SIG-M5 (cell line): Measurements from ENCODE around the gene TRIM43.
"Not testable (repeated sequence)": the region's sequence is repeated elsewhere in the genome, so short reads cannot be mapped to it uniquely, and the experiment has no call there.

Experiments used
- DNase-seq: peaks from one replicate; lab custom pipeline; 2025; lab: John Stamatoyannopoulos, UW

TRIM43 gene

DNA sequence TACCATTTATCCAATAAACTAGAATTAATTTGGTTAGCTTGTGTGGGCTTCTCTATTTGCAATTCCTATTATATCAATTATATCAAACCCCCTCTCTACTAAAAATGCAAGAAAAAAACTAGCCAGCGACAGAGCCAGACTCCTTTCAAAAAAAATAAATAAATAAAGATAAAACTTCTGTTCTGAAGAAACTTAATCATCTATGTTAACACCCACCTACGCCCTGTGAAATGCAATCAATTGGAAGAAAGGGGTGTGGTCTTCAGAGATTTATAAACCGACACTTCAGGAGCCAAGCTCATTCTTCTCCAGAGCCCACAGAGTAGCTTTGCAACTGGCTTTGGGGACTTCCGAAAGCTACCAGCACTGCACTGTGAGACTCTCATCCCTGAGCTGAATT, at the start of gene TRIM43:
TRIM43 (plus strand) TSS at position 301 of the 400 bp plus-strand sequence. CDS start 2,023 bp downstream, outside the sequence.
- not testable (repeated sequence) for DNase-seq

DNA sequence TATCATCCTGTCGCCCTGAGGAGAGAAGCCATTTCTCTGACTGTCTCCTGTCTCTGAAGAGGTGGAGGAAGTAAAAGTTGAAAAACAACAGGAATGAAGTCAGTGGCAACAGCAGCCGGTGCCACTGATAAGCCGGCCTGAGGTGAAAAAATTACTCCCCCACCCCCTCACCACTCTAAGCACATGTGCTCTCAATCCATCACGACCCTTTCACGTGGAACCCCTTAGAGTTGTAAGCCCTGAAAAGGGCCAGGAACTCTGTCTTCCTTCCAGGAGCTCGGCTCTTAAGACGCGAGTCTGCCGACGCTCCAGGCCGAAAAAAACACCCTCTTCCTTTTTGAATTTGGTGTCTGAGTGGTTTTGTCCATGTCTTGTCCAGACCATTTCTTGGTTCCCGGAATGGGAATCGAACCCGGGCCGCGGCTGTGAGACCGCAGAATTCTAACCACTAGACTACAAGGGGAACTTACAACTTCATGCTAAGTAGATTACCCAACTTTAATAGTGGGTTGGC, 40.7 kb upstream of the TRIM43 start:
- DNase-seq, result no peak

DNA sequence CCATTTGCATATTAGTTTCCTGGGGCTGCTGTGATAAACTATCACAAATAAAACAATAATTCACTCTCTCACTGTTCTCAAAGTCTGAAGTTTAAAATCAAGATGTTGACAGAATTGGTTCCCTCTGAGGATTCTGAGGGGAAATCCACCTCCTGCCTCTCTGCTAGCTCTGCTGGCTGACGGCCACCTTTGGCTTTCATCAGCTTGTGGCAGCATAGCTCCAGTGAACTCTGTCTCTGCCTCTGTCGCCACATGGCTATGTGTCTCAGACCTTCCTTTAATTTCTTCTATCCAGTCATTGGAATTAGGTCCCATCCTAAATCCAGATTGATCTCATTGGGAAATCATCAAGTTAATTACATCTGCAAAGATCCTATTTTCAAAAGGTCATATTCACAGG, 38.9 kb upstream of the TRIM43 start:
- no peak for DNase-seq

DNA sequence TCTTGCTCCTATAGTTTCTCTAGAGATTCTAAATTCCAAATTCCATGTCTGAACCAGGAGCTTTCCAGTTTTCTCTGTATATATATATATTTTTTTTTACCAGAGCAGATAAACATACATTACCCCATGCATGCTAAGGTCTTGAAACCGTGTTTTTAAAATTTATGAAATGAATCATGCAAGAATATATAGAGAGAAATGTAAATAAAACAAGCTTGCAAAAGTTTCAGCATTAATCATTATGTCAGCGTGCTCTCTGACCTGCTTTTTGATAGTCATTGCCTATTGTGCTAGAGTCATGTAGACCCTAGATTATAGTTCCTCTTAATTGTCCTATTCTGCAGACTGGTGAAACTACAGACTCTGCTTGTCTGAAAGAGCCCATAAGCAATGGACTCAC, 22.6 kb upstream of the TRIM43 start:
- no peak for DNase-seq

DNA sequence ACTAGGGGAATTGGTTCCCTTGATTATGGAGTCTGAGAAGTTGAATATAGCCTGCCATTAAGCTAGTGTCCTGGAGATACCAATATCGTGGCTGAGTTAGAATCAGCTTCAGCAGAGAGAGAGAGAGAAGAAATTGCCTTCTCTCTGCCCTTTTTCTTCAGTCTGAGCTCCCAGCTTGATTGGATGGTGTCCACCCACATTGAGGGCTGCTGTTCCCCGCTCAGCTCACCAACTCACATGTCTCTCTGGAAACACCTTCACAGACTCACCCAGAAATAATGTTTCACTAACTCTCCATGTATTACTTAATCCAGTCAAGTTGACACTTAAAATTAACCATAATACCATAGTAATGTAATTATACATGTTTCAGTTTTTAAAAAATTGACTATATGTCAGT, 17.9 kb upstream of the TRIM43 start:
- DNase-seq, result no peak

DNA sequence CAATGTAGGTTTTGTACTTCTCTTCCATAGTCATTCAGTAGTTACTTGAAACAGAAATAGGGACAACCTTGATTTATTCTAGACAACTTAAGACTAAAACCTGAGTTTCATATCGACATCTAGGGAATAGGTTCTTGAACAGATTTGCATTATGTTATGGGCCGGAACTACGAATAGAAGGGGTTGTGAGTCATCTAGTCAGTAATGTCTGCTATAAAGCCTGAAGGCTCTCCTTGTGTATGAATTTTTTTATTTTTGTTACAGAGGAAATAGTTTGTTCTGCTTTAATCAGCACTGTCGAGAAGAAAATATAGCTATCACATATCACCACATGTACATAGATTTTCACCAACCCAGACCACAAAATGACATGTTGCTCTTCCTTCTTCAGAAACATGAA, 17.3 kb upstream of the TRIM43 start:
- no peak for DNase-seq

DNA sequence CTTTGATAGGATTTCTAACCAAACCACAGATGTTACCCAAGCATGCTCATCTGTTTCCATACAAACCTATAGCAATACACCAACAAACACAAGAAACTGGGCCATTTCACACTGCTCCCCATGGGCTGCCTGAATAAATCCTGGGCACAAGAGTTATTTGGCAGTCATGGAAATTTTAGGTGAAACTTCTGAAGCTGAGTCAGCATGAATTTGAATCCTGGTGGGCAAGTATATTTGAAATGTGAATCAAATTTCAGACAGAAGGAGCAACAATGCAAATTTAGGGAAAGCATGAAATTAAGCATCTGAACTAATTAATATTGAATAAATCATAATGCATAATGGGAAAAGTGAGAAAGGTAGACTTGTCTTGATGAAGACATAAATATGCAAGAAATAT, 15.9 kb upstream of the TRIM43 start:
- DNase-seq, result no peak

DNA sequence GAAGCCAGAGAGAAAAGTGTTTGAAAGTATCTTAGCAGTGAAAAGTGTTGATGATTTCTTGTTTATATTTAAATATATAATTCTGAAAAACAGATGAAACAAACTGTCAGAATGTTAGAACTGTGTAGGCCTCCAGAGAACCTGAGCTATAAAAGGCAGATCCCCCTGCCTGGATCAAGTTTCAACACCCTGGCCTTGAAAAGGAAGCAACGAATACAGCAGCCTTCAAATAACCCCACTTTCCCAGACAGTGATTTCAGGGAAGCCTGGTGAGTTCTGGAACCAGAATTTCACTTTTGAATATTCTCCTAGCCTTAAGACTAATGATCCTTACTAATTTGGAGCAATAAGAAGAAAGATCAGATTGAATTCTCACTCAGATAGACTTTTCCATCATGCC, 13.3 kb upstream of the TRIM43 start:
- DNase-seq, result no peak

DNA sequence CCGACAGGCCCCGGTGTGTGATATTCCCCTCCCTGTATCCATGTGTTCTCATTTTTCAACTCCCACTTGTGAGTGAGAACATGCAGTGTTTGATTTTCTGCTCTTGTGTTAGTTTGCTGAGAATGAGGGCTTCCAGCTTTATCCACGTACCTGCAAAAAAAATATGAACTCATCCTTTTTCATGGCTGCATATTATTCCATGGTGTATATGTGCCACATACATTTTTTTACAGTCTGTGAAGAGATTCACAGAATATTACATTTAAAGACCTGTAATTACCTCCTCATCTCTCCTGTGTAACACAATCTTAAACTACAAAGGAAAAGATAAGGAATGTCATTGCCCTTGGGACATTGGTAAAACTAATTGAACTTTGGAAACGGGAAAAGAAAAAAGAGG, 8.3 kb upstream of the TRIM43 start:
- not testable (repeated sequence) for DNase-seq

DNA sequence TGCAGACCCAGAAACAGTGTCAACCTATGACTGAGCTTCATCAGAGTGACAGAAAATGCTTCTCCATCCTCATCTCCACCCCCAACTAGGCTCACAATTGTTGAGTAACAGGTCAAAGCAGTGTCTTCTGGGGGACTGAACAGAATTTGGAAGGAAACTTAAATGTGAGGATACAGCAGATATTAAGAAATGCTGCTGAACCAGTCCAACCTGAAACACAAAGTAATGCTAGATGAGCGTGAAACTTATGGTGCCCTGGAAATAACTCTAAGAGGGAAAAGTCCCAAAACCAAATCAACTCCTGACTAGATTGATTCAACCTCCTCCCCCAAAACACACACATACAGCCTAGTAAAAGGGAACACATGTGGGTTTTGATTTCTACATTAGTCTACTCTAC, 7.5 kb upstream of the TRIM43 start:
- not testable (repeated sequence) for DNase-seq

DNA sequence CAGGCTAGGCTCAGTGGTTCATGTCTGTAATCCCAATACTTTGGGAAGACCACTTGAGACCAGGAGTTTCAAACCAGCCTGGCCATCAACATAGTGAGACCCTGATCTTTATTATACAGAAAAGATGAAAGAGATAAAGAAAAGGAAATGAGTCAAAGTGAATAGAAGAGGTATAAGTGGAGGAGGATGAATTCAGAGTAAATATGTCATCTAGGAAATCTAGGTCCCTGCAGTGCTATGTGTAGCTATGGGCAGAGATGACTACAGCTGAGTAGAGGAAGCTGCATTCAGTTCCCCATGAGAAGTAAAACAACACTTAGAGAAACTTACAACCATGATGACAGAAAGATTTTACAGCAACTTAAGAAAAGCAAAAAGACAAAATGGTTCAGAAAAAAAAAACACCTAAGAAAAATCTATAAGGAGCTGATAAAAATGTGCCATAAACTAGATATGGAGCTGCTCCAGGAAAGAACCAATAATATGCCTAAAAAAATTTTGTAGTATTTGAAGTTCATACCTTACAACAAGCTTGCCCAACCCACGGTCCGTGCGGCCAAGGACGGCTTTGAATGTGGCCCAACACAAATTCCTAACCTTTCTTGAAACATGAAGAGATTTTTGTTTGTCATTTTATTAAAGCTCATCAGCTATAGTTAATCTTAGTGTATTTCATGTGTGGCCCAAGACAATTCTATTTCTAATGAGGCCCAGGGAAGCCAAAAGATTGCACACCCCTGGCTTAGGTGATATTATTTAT, 1.8 kb upstream of the TRIM43 start:
- not testable (repeated sequence) for DNase-seq

DNA sequence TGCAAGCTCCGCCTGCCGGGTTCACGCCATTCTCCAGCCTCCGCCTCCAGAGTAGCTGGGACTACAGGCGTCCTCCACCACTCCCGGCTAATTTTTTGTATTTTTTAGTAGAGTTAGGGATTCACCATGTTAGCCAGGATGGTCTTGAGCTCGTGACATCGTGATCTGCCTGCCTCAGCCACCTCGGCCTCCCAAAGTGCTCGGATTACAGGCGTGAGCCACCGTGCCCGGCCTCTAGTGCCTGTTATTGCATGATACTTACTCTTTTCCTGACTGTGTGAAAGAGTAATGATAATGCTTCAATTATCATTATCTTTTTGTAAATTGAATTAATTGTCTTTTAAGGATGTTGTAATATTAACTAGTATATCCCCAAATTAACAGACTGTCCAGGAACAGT, 1.2 kb downstream of the TRIM43 start:
- not testable (repeated sequence) for DNase-seq

DNA sequence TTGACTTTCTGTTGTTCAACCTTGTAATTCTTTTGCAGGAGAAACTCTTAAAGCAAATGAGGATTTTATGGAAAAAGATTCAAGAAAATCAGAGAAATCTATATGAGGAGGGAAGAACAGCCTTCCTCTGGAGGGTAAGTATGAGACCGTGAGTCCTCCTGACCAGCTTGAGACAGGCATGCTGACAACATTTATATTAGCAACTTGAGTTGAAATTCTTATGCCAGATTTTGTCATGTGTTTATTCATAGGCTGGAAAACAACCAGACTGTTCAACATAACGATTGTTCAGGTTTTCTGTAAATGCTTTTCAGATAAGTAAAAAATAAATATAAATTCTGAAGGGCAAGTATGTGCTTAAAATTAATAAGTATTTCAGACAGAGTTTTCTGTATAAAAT, 3.2 kb downstream of the TRIM43 start:
- DNase-seq, result not testable (repeated sequence)

DNA sequence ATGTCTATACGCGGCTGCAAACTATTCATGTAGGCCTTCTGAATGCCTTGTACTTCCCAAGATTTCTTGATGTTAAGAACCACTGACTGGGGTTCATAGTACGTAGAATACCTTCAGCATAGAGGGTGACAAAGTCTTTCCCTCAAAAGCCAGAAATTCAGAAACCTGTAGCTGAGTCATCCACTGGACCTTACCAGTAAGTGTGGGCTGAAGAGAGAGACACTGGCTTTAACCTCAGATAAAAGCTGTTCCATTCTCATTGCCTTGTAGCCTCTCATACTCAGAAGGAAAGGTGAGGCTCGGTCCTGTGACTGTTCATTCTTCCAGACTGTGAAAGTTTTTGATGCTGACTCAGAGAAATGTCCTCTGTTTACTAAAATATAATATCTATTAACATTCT, 9.5 kb downstream of the TRIM43 start:
- not testable (repeated sequence) for DNase-seq

DNA sequence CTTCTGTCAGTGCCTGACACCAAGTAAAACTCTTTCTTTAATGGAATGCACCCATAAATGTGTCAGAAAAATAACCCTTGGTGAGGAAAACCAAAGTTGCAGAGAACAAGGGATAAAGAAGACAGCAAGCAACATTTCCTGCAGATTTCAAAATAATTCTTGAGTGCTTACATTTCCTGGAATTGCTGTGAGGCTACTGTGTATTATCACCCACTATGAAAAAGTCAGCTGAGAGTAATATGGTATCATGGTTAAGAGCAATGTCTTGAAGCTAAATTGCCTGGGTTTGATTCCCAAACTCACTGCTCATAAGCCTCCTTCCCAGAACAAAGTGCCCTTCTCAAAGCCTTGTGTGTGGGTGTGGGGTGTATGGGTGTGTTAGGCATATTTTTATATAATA, 10.3 kb downstream of the TRIM43 start:
- not testable (repeated sequence) for DNase-seq

DNA sequence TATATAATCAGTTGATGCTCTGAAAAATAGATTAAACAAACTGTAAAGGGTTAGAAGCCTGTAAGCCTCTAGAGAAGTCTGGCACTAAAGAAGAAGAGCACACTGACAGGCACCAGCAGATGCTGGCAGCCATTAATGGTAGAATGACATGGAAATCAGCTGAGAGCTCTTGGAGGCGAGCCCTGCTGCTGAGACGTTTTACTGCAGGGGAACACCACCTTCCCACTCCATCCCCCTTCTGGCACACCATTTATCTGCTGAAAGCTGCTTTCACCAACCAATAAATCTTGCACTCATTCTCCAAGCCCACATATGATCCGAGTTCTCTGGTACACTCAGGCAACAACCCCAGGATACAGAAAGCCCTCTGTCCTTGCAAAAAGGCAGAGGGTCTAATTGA, 16.6 kb downstream of the TRIM43 start:
- DNase-seq, result not testable (repeated sequence)

DNA sequence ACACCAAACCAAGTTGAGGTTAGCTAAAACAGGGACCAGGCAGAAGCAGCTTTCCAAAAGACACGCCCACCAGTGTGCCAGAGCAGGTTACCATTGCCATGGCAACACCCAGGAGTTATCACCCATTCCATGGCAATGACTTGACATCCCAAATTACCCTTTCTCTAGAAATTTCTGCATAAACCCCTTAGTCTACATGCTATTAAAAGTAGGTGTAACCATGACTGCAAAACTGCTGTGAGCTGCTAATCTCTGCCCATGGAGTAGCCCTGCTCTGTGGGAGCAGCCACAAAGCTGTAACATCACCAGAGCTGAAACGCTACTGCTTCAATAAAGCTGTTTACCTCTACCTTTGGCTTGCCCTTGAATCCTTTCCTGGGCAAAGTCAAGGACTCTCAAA, 18.0 kb downstream of the TRIM43 start:
- DNase-seq, result not testable (repeated sequence)

DNA sequence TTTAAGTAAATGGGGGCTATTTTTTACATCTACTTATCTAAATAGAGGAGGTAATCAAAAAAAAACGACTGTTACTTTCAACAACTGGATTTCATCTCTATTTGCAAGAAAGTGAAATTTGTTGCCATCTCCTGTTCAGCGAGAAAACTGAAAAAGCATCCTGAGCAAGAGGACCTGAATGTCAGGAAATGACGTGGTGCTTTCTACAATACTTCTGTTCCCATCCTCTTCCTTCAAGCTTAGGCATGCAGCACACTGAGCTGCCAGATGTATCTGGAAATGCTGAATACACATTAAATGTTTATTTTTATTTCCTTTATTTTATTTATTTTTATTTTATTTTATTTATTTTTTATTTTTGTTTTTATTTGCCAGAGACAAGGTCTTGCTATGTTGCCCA, 21.2 kb downstream of the TRIM43 start:
- not testable (repeated sequence) for DNase-seq

DNA sequence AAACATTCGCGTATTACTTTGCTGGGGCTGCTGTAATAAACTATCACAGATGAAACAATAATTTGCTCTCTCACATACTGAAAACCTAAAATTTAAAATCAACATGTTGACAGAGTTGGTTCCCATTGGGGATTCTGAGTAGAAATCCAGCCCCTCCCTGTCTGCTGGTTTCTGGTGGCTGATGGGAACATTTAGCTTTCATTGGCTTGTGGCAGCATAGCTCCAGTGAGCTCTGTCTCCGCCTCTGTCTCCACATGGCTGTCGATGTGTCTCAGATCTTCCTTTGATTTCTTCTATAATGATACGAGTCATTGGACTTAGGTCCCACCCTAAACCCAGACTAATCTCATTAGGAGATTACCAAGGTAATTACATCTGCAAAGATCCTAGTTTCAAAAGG, 30.9 kb downstream of the TRIM43 start:
- DNase-seq, result not testable (repeated sequence)

DNA sequence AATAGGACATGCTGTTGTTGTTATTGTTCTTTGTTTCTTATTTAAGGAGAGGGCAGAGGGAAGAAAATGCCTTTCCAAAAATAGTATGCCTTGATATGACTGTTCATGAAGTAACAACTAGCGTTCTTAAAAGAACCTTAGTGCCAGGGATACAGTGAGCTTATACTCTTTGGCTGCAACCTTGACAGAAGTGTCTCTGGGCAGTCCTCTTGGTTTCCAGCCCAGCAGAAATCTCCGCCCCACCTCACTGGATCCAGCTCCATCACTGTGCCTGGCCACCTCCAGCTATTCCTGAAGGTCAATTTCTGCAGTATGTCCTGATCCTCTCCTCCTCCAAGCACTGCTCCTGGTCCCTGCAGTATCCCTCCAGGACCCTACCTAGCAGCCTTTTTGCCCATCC, 39.2 kb downstream of the TRIM43 start:
- DNase-seq, result not testable (repeated sequence)

DNA sequence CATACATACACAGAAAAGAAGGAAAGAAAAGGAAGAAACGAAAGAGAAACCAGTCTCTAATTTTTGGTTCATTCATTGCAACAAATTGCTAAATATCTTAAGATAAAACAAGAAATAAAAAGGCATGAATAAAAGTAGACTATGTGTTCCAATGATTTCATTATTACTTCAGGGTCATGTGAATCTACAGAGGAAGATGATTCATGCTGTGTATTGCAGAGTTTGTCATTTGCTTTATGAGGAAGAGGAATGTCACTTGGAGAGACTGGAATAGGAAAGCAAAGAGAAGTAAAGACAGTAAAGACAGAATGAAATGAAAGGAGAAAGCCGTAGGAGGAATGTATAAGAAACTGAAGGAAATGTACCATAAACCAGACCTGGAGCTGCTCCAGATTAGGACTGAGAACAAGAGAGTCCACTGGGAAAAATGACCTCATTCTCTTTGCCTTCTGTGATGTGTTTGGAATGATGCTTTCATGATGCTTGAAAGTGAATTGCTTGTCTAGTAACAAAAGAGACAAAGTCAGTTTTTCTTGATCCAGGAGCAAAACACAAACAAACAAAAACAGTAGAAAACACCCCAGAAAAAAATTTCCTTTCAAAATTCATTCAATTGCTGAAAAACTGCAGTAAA, 41.9 kb downstream of the TRIM43 start:
- DNase-seq, result not testable (repeated sequence)

DNA sequence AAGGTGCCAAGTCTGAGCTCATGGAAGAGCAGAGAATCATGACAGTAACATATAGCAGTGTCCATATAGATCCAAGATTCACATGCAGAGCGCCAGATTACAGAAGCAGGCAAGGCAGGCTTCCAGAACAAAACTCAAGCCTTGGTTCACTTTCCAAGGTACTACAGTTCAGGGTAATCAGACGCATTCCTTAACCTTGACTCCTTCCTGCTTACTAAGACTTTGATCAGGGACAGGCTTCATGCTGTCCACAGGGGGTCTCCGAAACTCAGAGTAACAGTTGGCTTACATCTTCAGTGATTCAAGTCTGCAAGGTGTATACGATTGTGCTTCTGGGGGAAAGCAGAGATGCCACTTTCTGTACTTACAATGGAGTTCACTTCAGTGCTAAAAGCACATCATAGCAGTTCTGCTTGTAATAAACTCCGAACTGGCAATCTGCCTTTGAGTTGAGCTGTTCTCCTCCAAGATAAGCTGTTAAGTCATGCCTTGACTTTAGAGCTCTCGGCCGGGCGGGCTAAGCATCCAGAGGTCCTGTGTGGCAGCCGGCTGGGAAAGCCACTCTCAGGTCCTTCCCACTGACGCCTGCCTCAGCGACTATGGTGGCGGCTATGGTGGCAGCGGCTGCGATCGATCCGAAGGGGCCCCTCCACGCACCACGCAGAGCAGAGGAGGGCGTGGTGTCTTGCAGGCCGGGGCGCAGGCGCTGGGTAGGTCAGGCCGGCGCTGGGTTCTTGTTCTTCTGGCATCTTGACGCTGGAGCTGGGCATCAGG, 48.9 kb downstream of the TRIM43 start:
- DNase-seq, result not testable (repeated sequence)

DNA sequence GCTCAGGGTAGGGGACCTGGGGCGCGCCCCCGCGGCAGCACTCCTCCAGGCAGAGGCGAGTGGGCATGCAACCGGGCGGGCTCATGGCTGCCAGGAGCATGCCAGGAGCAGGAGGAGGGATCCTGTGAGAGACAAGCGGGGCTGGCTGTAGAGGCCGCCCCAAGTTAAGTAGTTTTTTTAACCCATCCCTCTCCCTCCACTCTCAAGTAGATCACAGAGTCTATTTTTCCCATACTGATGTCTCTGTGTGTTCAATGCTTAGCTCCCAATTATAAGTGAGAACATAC, 49.4 kb downstream of the TRIM43 start:
- not testable (repeated sequence) for DNase-seq
